ENCODE measurements around the gene HDHD3. TPM values are rescaled to one million over a fixed set of nuclear protein-coding genes. Genes with fewer than 3 reads are reported as not detected.

HDHD3 gene
- total RNA-seq, 1 donor from 2014 or later = 8.8 TPM

DNA sequence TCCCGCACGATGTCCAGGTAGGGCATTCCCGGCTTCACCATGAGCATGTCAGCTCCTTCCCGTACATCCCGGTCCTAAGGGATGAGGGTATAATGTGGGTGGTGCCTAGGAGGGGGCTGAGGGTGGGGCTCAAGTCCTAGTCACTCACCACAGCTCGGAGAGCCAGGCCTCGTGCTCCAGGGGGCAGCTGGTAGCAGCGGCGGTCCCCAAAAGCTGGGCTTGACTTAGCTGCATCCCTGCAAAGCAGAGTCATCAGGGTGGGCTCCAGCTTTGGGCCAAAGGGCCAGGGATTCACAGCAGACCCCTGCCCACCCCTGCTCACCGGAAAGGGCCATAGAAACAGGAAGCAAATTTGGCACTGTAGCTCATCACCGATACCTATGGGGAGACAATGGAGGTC is 12.7 kb upstream of the HDHD3 start:
- H3K27ac ChIP-seq (ENCODE audit: low read depth, low read length) = no peak overlapping the region
- Mint-ChIP-seq H3K9me3 (ENCODE audit: unreplicated experiment) (no peaks in the 10 kb centered on the region), H3K27me3 (ENCODE audit: low read depth, unreplicated experiment) (no peaks in the 10 kb centered on the region), H3K36me3 (ENCODE audit: low read depth, unreplicated experiment) (peaks cover 29% of the 10 kb centered on the region), H3K4me3 (ENCODE audit: unreplicated experiment) (no peak overlapping the region), H3K4me1 (ENCODE audit: low read depth, unreplicated experiment) (no peaks in the 10 kb centered on the region), H3K27ac (ENCODE audit: unreplicated experiment) (no peak overlapping the region)
- no peak for TF ChIP-seq EZH2 (IDR thresholded peaks at IDR 0.05; ENCODE audit: insufficient read depth, low read length)
- TF ChIP-seq, protein P1, sequence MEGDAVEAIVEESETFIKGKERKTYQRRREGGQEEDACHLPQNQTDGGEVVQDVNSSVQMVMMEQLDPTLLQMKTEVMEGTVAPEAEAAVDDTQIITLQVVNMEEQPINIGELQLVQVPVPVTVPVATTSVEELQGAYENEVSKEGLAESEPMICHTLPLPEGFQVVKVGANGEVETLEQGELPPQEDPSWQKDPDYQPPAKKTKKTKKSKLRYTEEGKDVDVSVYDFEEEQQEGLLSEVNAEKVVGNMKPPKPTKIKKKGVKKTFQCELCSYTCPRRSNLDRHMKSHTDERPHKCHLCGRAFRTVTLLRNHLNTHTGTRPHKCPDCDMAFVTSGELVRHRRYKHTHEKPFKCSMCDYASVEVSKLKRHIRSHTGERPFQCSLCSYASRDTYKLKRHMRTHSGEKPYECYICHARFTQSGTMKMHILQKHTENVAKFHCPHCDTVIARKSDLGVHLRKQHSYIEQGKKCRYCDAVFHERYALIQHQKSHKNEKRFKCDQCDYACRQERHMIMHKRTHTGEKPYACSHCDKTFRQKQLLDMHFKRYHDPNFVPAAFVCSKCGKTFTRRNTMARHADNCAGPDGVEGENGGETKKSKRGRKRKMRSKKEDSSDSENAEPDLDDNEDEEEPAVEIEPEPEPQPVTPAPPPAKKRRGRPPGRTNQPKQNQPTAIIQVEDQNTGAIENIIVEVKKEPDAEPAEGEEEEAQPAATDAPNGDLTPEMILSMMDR (IDR thresholded peaks at IDR 0.05; ENCODE audit: insufficient read depth, low read depth, low read length) = no peak
- FAIRE-seq (no peak), DNase-seq (ENCODE audit: low read depth) (no peak)
- no peak overlapping the region for H3K9ac ChIP-seq (ENCODE audit: low read length)
- peaks cover 5% of the 10 kb centered on the region for H3K36me3 ChIP-seq (ENCODE audit: insufficient read depth, low read length)
- no peak overlapping the region for H2AFZ ChIP-seq (ENCODE audit: low read depth, low read length)
- no peaks in the 10 kb centered on the region for H3K79me2 ChIP-seq (ENCODE audit: insufficient read depth, low read length)
- H3K4me1 ChIP-seq (ENCODE audit: insufficient read depth, low read length) = no peaks in the 10 kb centered on the region
- no peaks in the 10 kb centered on the region for H3K9me3 ChIP-seq (ENCODE audit: insufficient read depth, low read depth, low read length)
- no peaks in the 10 kb centered on the region for H3K27me3 ChIP-seq (ENCODE audit: insufficient read depth, low read length)
- no peaks in the 10 kb centered on the region for H4K20me1 ChIP-seq (ENCODE audit: insufficient read depth, low read length)
- H3K4me3 ChIP-seq (ENCODE audit: insufficient read depth, low read depth, low read length) = no peak overlapping the region
- H3K4me2 ChIP-seq (ENCODE audit: low read length) = no peak overlapping the region

DNA sequence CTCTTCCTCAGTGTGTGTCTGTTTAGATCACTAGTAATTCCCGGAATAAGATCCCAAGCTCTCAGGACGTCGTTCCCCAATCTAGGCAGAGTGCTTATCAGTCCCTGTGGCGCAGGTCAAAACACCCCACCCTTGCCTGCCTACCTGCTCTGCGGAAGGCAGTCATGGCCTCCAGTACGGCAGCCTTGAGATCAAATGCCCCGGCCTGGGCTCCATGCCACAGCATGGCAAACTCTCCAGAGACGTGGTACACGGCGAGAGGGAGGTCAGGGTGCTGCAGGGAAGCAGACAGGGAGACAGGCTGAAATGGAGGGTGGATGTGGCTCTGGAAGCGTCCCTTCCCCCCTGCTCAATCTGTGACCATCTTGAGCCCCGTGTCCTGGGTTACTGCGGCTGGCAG is 12.0 kb upstream of the HDHD3 start:
- Histone ChIP-seq H3K4me2 (ENCODE audit: low read length) (no peak overlapping the region), H3K4me3 (ENCODE audit: insufficient read depth, low read depth, low read length) (no peak overlapping the region), H4K20me1 (ENCODE audit: insufficient read depth, low read length) (no peaks in the 10 kb centered on the region), H3K27ac (ENCODE audit: low read depth, low read length) (no peak overlapping the region), H3K9me3 (ENCODE audit: insufficient read depth, low read depth, low read length) (no peaks in the 10 kb centered on the region), H3K36me3 (ENCODE audit: insufficient read depth, low read length) (peaks cover 5% of the 10 kb centered on the region), H3K9ac (ENCODE audit: low read length) (no peak overlapping the region), H3K27me3 (ENCODE audit: insufficient read depth, low read length) (no peaks in the 10 kb centered on the region), H3K79me2 (ENCODE audit: insufficient read depth, low read length) (no peaks in the 10 kb centered on the region), H3K4me1 (ENCODE audit: insufficient read depth, low read length) (no peaks in the 10 kb centered on the region), H2AFZ (ENCODE audit: low read depth, low read length) (no peak overlapping the region)
- Mint-ChIP-seq H3K27me3 (ENCODE audit: low read depth, unreplicated experiment) (no peaks in the 10 kb centered on the region), H3K27ac (ENCODE audit: unreplicated experiment) (no peak overlapping the region), H3K4me1 (ENCODE audit: low read depth, unreplicated experiment) (no peaks in the 10 kb centered on the region), H3K36me3 (ENCODE audit: low read depth, unreplicated experiment) (peaks cover 29% of the 10 kb centered on the region), H3K9me3 (ENCODE audit: unreplicated experiment) (no peaks in the 10 kb centered on the region), H3K4me3 (ENCODE audit: unreplicated experiment) (no peak overlapping the region)
- TF ChIP-seq, protein P1 (IDR thresholded peaks at IDR 0.05; ENCODE audit: insufficient read depth, low read depth, low read length) = no peak
- TF ChIP-seq EZH2 (IDR thresholded peaks at IDR 0.05; ENCODE audit: insufficient read depth, low read length) = no peak
- DNase-seq (ENCODE audit: low read depth) (no peak), FAIRE-seq (no peak)

DNA sequence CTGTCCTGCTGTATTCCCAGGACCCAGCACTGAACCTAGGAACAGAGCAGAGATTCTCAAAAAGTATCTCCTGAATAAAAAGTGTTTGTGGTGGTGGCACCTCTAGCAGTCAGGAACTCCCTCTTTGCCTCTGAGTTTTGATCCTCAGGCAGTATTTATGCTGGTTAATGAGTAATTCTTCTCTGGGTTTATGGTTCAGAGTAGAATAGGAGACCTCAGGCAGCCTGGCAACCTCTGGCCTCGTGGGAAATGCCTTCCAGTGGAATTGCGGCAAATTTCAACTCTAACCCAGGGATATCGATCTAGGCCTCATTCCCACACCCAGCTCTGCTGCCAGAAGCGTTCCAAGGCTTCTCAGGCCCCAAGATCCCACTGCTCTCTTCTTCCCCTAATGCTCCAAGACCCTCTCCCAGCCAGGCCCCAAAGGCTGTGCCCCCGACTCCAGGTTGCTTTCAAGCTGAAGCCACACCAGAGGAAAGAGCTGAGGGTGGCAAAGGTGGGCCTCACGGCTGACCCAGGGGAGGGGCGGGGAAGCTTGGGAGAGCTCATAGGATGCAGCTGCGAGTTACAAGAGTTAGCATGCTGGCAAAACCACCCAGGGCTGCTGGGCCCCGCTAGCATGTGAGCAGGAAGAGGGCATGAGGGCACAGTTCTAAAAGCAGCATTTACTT is 10.9 kb upstream of the HDHD3 start:
- no peak overlapping the region for H3K27ac Mint-ChIP-seq (ENCODE audit: unreplicated experiment)
- FAIRE-seq = no peak

More for the DNA sequence above, 10.9 kb upstream of the HDHD3 start:
- DNase-seq (ENCODE audit: low read depth) = no peak
- H3K27me3 Mint-ChIP-seq (ENCODE audit: low read depth, unreplicated experiment) = no peaks in the 10 kb centered on the region
- TF ChIP-seq, protein P1 (IDR thresholded peaks at IDR 0.05; ENCODE audit: insufficient read depth, low read depth, low read length) = no peak
- no peak for TF ChIP-seq EZH2 (IDR thresholded peaks at IDR 0.05; ENCODE audit: insufficient read depth, low read length)
- Histone ChIP-seq H3K79me2 (ENCODE audit: insufficient read depth, low read length) (no peaks in the 10 kb centered on the region), H3K27me3 (ENCODE audit: insufficient read depth, low read length) (no peaks in the 10 kb centered on the region), H3K4me3 (ENCODE audit: insufficient read depth, low read depth, low read length) (no peak overlapping the region), H4K20me1 (ENCODE audit: insufficient read depth, low read length) (no peaks in the 10 kb centered on the region), H3K9me3 (ENCODE audit: insufficient read depth, low read depth, low read length) (no peaks in the 10 kb centered on the region), H3K36me3 (ENCODE audit: insufficient read depth, low read length) (peaks cover 5% of the 10 kb centered on the region), H3K27ac (ENCODE audit: low read depth, low read length) (no peak overlapping the region), H2AFZ (ENCODE audit: low read depth, low read length) (no peak overlapping the region), H3K9ac (ENCODE audit: low read length) (no peak overlapping the region), H3K4me2 (ENCODE audit: low read length) (no peak overlapping the region), H3K4me1 (ENCODE audit: insufficient read depth, low read length) (no peaks in the 10 kb centered on the region)
- peaks cover 25% of the 10 kb centered on the region for H3K36me3 Mint-ChIP-seq (ENCODE audit: low read depth, unreplicated experiment)
- no peaks in the 10 kb centered on the region for H3K4me1 Mint-ChIP-seq (ENCODE audit: low read depth, unreplicated experiment)
- no peak overlapping the region for H3K4me3 Mint-ChIP-seq (ENCODE audit: unreplicated experiment)
- no peaks in the 10 kb centered on the region for H3K9me3 Mint-ChIP-seq (ENCODE audit: unreplicated experiment)
